ENCODE results near the gene ZNF483.
"Not testable (repeated sequence)": the region's sequence is repeated elsewhere in the genome, so short reads cannot be mapped to it uniquely, and the experiment has no call there.

ZNF483 gene

DNA sequence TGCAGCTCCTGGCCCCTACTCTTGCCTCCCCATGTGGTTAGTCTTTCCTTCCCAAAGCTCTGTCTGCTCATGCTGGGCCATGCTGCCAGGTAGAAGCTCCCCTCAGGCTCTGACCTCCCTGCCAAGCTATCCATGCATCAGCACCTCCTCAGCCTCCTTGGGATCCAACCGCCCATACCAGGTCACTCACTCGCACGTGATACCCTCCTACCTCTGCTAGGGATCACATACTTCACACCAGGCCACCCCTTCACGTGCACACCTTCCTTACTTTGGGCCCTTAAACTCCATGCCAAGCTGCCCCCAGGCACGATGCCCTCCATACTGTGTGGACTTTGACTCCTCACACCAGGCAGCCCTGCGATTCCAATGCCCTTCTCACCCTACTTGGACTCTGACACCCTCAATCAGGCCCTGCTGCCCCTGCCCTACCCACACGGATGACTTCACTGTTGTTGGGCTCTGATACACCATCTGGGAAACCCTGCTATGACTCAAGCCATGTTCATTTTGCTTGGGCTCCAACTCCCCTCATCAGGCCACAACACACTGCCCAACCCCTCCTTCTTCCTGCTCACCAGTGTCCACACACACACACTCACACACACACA lies 34.1 kb downstream of the ZNF483 start:
- Histone ChIP-seq H3K9ac (ENCODE audit: low read depth, low read length, poor library complexity, severe bottlenecking) (no peak overlapping the region), H2AFZ (ENCODE audit: low read length) (no peak overlapping the region), H3K4me2 (ENCODE audit: low read depth, low read length, poor library complexity, severe bottlenecking) (no peak overlapping the region), H3K9me2 (replicated peaks; ENCODE audit: low read depth, low read length) (no peaks in the 10 kb centered on the region), H4K20me1 (ENCODE audit: insufficient read depth, low read length, poor library complexity, severe bottlenecking) (no peaks in the 10 kb centered on the region), H3K27me3 (ENCODE audit: insufficient read depth, low read length, poor library complexity, severe bottlenecking) (no peaks in the 10 kb centered on the region), H3K4me1 (ENCODE audit: insufficient read depth, low read length, poor library complexity, severe bottlenecking) (no peaks in the 10 kb centered on the region), H3K36me3 (ENCODE audit: insufficient read depth, low read length) (no peaks in the 10 kb centered on the region), H3K79me2 (ENCODE audit: insufficient read depth, low read length) (no peaks in the 10 kb centered on the region), H3K9me3 (ENCODE audit: insufficient read depth, low read depth, low read length) (peaks cover 7% of the 10 kb centered on the region; the same call in 1 of the 2 replicates), H3K4me3 (ENCODE audit: low read length, poor library complexity, severe bottlenecking) (no peak overlapping the region), H3F3A (ENCODE audit: low read depth) (no peaks in the 10 kb centered on the region)
- no peak for TF ChIP-seq EZH2phosphoT487 (IDR thresholded peaks at IDR 0.05; ENCODE audit: borderline replicate concordance)
- TF ChIP-seq, protein P1, sequence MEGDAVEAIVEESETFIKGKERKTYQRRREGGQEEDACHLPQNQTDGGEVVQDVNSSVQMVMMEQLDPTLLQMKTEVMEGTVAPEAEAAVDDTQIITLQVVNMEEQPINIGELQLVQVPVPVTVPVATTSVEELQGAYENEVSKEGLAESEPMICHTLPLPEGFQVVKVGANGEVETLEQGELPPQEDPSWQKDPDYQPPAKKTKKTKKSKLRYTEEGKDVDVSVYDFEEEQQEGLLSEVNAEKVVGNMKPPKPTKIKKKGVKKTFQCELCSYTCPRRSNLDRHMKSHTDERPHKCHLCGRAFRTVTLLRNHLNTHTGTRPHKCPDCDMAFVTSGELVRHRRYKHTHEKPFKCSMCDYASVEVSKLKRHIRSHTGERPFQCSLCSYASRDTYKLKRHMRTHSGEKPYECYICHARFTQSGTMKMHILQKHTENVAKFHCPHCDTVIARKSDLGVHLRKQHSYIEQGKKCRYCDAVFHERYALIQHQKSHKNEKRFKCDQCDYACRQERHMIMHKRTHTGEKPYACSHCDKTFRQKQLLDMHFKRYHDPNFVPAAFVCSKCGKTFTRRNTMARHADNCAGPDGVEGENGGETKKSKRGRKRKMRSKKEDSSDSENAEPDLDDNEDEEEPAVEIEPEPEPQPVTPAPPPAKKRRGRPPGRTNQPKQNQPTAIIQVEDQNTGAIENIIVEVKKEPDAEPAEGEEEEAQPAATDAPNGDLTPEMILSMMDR (conservative IDR thresholded peaks at IDR 0.05; ENCODE audit: low read length): no peak

DNA sequence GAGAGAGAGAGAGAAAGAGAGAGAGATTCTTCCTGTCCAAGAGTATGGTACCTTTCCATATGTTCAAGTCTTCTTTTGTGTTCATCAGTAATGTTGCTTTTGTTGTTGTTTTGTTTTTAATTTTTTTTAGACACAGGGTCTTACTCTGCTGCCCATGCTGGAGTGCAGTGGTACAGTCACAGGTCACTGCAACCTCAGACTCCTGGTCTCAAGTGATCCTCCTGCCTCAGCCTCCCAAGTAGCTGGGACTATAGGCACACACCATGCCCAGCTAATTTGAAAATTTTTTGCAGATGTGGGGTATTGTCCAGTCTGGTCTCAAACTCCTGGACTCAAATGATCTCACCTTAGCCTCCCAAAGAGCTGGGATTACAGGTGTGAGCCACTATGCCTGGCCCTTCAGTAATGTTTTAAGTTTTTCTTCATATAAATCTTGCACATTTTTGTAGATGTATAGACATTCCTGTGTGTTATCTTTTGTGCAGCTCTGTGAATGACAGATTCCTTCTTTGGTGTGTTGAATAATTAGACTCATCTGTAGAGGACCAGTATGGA lies 36.3 kb downstream of the ZNF483 start:
- Histone ChIP-seq H3F3A (ENCODE audit: low read depth) (no peaks in the 10 kb centered on the region), H3K9me3 (ENCODE audit: insufficient read depth, low read depth, low read length) (peaks cover 3% of the 10 kb centered on the region; the same call in 1 of the 2 replicates), H3K27me3 (ENCODE audit: insufficient read depth, low read length, poor library complexity, severe bottlenecking) (no peaks in the 10 kb centered on the region), H3K4me3 (ENCODE audit: low read length, poor library complexity, severe bottlenecking) (no peak overlapping the region), H3K9me2 (replicated peaks; ENCODE audit: low read depth, low read length) (no peaks in the 10 kb centered on the region), H2AFZ (ENCODE audit: low read length) (no peak overlapping the region), H3K79me2 (ENCODE audit: insufficient read depth, low read length) (no peaks in the 10 kb centered on the region), H3K9ac (ENCODE audit: low read depth, low read length, poor library complexity, severe bottlenecking) (no peak overlapping the region), H3K4me2 (ENCODE audit: low read depth, low read length, poor library complexity, severe bottlenecking) (no peak overlapping the region), H4K20me1 (ENCODE audit: insufficient read depth, low read length, poor library complexity, severe bottlenecking) (no peaks in the 10 kb centered on the region), H3K4me1 (ENCODE audit: insufficient read depth, low read length, poor library complexity, severe bottlenecking) (no peaks in the 10 kb centered on the region), H3K36me3 (ENCODE audit: insufficient read depth, low read length) (no peaks in the 10 kb centered on the region)
- no peak for TF ChIP-seq EZH2phosphoT487 (IDR thresholded peaks at IDR 0.05; ENCODE audit: borderline replicate concordance)
- TF ChIP-seq, protein P1 (conservative IDR thresholded peaks at IDR 0.05; ENCODE audit: low read length): no peak

DNA sequence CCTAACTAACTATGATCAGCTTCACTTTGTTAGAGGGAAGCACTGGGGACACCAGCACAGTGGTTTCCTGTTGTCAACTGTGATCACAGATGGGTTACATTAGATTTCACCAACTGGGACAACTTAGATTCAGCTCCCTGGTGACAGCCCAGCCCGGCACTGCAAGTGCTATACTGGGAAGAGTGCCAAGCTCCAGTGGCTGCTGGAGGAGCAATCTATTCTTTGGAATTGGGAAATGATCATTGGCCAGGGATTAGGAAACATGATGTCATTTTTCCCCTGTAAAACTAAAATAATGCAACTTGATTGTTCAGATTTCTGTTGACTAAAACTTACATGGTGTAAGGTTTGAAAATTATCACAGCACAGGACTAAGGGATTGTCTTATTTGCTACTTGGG lies 41.3 kb downstream of the ZNF483 start:
- no peaks in the 10 kb centered on the region for H3F3A ChIP-seq (ENCODE audit: low read depth)
- no peaks in the 10 kb centered on the region for H3K79me2 ChIP-seq (ENCODE audit: insufficient read depth, low read length)
- H3K9ac ChIP-seq (ENCODE audit: low read depth, low read length, poor library complexity, severe bottlenecking): no peak overlapping the region
- no peak overlapping the region for H3K4me2 ChIP-seq (ENCODE audit: low read depth, low read length, poor library complexity, severe bottlenecking)
- H3K36me3 ChIP-seq (ENCODE audit: insufficient read depth, low read length): no peaks in the 10 kb centered on the region
- no peak overlapping the region for H3K4me3 ChIP-seq (ENCODE audit: low read length, poor library complexity, severe bottlenecking)
- H3K27me3 ChIP-seq (ENCODE audit: insufficient read depth, low read length, poor library complexity, severe bottlenecking): no peaks in the 10 kb centered on the region
- no peaks in the 10 kb centered on the region for H4K20me1 ChIP-seq (ENCODE audit: insufficient read depth, low read length, poor library complexity, severe bottlenecking)
- peaks cover 8% of the 10 kb centered on the region; the same call in 1 of the 2 replicates for H3K9me3 ChIP-seq (ENCODE audit: insufficient read depth, low read depth, low read length)
- H3K9me2 ChIP-seq (replicated peaks; ENCODE audit: low read depth, low read length): no peaks in the 10 kb centered on the region
- TF ChIP-seq EZH2phosphoT487 (IDR thresholded peaks at IDR 0.05; ENCODE audit: borderline replicate concordance): no peak
- TF ChIP-seq, protein P1 (conservative IDR thresholded peaks at IDR 0.05; ENCODE audit: low read length): no peak
- H3K4me1 ChIP-seq (ENCODE audit: insufficient read depth, low read length, poor library complexity, severe bottlenecking): no peaks in the 10 kb centered on the region
- H2AFZ ChIP-seq (ENCODE audit: low read length): no peak overlapping the region

DNA sequence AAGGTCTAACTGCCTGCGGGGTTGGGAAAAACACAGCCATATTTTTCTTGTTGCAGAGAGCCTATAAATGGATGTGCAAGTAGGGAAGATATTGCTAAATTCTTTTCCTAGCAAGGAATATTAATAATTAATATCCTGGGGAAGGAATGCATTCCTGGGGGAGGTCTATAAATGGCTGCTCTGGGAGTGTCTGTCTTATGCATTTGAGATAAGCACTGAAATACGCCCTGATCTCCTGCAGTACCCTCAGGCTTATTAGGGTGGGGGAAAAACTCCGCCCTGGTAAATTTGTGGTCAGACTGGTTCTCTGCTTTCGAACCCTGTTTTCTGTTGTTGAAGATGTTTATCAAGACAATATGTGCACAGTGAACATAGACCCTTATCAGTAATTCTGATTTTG lies 43.1 kb downstream of the ZNF483 start:
- H3K4me2 ChIP-seq (ENCODE audit: low read depth, low read length, poor library complexity, severe bottlenecking); H3K27me3 ChIP-seq (ENCODE audit: insufficient read depth, low read length, poor library complexity, severe bottlenecking); H3K36me3 ChIP-seq (ENCODE audit: insufficient read depth, low read length); H3K9ac ChIP-seq (ENCODE audit: low read depth, low read length, poor library complexity, severe bottlenecking); H3K4me1 ChIP-seq (ENCODE audit: insufficient read depth, low read length, poor library complexity, severe bottlenecking); H4K20me1 ChIP-seq (ENCODE audit: insufficient read depth, low read length, poor library complexity, severe bottlenecking); H3K9me2 ChIP-seq (replicated peaks; ENCODE audit: low read depth, low read length); H2AFZ ChIP-seq (ENCODE audit: low read length); H3K9me3 ChIP-seq (ENCODE audit: insufficient read depth, low read depth, low read length); H3K79me2 ChIP-seq (ENCODE audit: insufficient read depth, low read length); H3K4me3 ChIP-seq (ENCODE audit: low read length, poor library complexity, severe bottlenecking); H3F3A ChIP-seq (ENCODE audit: low read depth): not testable (repeated sequence)
